ENCODE measurements around the gene IKZF3.

GRCh38 chr17:39774047-39774446, 90.1 kb downstream of the IKZF3 start:
- TF ChIP-seq EZH2phosphoT487 (IDR thresholded peaks at IDR 0.05; ENCODE audit: borderline replicate concordance) (no peak), CTCF (conservative IDR thresholded peaks at IDR 0.05; ENCODE audit: low read length) (no peak)

Measured in Loucy (cell line).